HepG2 (cell line): ENCODE results near the gene ZFYVE21. TPM values are rescaled to one million over a fixed set of nuclear protein-coding genes. Genes with fewer than 3 reads are reported as not detected.

Experiments used
- ASH2L ChIP-seq: fragments of 300-600, 200-600 bp; sonication (generic); IDR thresholded peaks from 2 replicates; pipeline ENCODE4 v1.7.0; 2017; ENCODE audit warnings: low read depth, mild to moderate bottlenecking, moderate library complexity, mixed read lengths, low read length; ENCODE audit not compliant: insufficient read length
- ATF7-NPFF ChIP-seq: sonication (generic); formaldehyde crosslinking; IDR thresholded peaks from 2 replicates; pipeline ENCODE4 v1.8.1; 2023; ENCODE audit warnings: mild to moderate bottlenecking, low read depth, missing genetic modification reagents, moderate library complexity
- CHD2 ChIP-seq: IDR thresholded peaks from 2 replicates; pipeline ENCODE4 v1.6.1; 2011; ENCODE audit warnings: low read depth, low read length, improper control_type of control experiment
- EHMT2 ChIP-seq: fragments of 200-600 bp; sonication (generic); IDR thresholded peaks from 2 replicates; pipeline ENCODE4 v1.7.0; 2017; ENCODE audit warnings: antibody characterized with exemption, low read depth, low read length, borderline replicate concordance
- ERF ChIP-seq: IDR thresholded peaks from 2 replicates; pipeline ENCODE4 v1.6.1; 2018; ENCODE audit warnings: missing biosample characterization, missing genetic modification reagents
- FOXK2 ChIP-seq: fragments of 450-650 bp; IDR thresholded peaks from 2 replicates; pipeline ENCODE4 v1.6.1; 2016
- KLF15 ChIP-seq: sonication (generic); formaldehyde crosslinking; IDR thresholded peaks from 2 replicates; pipeline ENCODE4 v1.8.1; 2023; ENCODE audit warnings: borderline replicate concordance, mild to moderate bottlenecking, inconsistent platforms, missing genetic modification reagents, mixed read lengths
- KMT2B ChIP-seq: IDR thresholded peaks from 2 replicates; pipeline ENCODE4 v1.6.1; 2016; ENCODE audit warnings: missing genetic modification reagents, missing compliant biosample characterization
- MAFF ChIP-seq: IDR thresholded peaks from 2 replicates; pipeline ENCODE4 v1.6.1; 2011; ENCODE audit warnings: low read depth, low read length, improper control_type of control experiment
- MEF2D ChIP-seq: sonication (generic); formaldehyde crosslinking; IDR thresholded peaks from 2 replicates; pipeline ENCODE4 v1.5.1; 2020; ENCODE audit warnings: mild to moderate bottlenecking, missing genetic modification reagents
- NPAS2 ChIP-seq: sonication (generic); formaldehyde crosslinking; IDR thresholded peaks from 2 replicates; pipeline ENCODE4 v1.8.0; 2022; ENCODE audit warnings: mild to moderate bottlenecking, missing genetic modification reagents, borderline replicate concordance
- SALL1 ChIP-seq: sonication (generic); formaldehyde crosslinking; IDR thresholded peaks from 2 replicates; pipeline ENCODE4 v1.8.0; 2022; ENCODE audit warnings: mild to moderate bottlenecking, missing genetic modification reagents
- SNAPC2 ChIP-seq: sonication (generic); formaldehyde crosslinking; IDR thresholded peaks from 2 replicates; pipeline ENCODE4 v1.8.1; 2022; ENCODE audit warnings: mild to moderate bottlenecking, missing genetic modification reagents
- SRSF1 ChIP-seq: fragments of 200-400 bp; formaldehyde crosslinking; optimal IDR thresholded peaks from 2 replicates; pipeline ENCODE3; 2017; ENCODE audit warnings: mild to moderate bottlenecking, low read depth, low read length, moderate library complexity
- TAF15 ChIP-seq: fragments of 200-400 bp; formaldehyde crosslinking; IDR thresholded peaks from one replicate; pipeline ENCODE4 v1.6.1; 2018; ENCODE audit warnings: mild to moderate bottlenecking, low read depth, low read length; ENCODE audit not compliant: poor library complexity, severe bottlenecking
- ZBTB3 ChIP-seq: sonication (generic); formaldehyde crosslinking; IDR thresholded peaks from 2 replicates; pipeline ENCODE4 v1.4.0; 2020; ENCODE audit warnings: low read depth, mild to moderate bottlenecking, moderate library complexity, missing genetic modification reagents, borderline replicate concordance
- ZNF17 ChIP-seq: sonication (generic); formaldehyde crosslinking; IDR thresholded peaks from 2 replicates; pipeline ENCODE4 v1.5.0; 2020; ENCODE audit warnings: mild to moderate bottlenecking, missing genetic modification reagents
- ZNF674 ChIP-seq: sonication (generic); formaldehyde crosslinking; IDR thresholded peaks from 2 replicates; pipeline ENCODE4 v1.5.0; 2020; ENCODE audit warnings: low read depth, mild to moderate bottlenecking, missing genetic modification reagents
- ZNF775 ChIP-seq: sonication (generic); formaldehyde crosslinking; IDR thresholded peaks from 2 replicates; pipeline ENCODE4 v1.4.0; 2020; ENCODE audit warnings: missing genetic modification reagents, mild to moderate bottlenecking, moderate library complexity, borderline replicate concordance
- polyA plus RNA-seq, 8 experiments: library from polyadenylated mRNA; depleted of rRNA in 3 of 8; stranded (reverse) in 7 of 8; unstranded in 1 of 8; fragments of >200 nt; fragmentation: Illumina TruSeq in 4 of 8; extraction: Trizol in 4 of 8; gene quantifications; 2 replicates each; pipeline versions ENCODE4 v1.2.1 to v1.2.3, GENCODE V29; 2011 to 2016; ENCODE audit warnings: low read depth in 4 of 8, missing spikeins in 1 of 8, mixed read lengths in 1 of 8; ENCODE audit not compliant: insufficient read depth in 1 of 8
- total RNA-seq, 5 experiments: library from RNA; depleted of rRNA; stranded (reverse); fragments of >200 nt; fragmentation: Illumina TruSeq; extraction: Trizol; gene quantifications; 2 replicates each; pipeline ENCODE4 v1.2.3, GENCODE V29; 2016; ENCODE audit warnings: low read depth in 1 of 5
- TF ChIP-seq, protein P1 (sequence below): sonication (generic); IDR thresholded peaks from 2 replicates; pipeline ENCODE4 v1.6.1; 2016; ENCODE audit warnings: low read depth, borderline replicate concordance
- TF ChIP-seq, protein P2 (sequence below): sonication (generic); formaldehyde crosslinking; IDR thresholded peaks from 2 replicates; pipeline ENCODE4 v1.4.0; 2020; ENCODE audit warnings: mild to moderate bottlenecking, missing genetic modification reagents, borderline replicate concordance
- TF ChIP-seq, protein P3 (sequence below): sonication (generic); formaldehyde crosslinking; IDR thresholded peaks from 2 replicates; pipeline ENCODE4 v1.4.0; 2020; ENCODE audit warnings: missing genetic modification reagents

The ZFYVE21 gene
- total and polyA plus RNA-seq, 2 of the 13 experiments (the other 11 are each of a cell fraction or from before 2014, with no cell fraction given) = 34.3 to 34.4 TPM

DNA sequence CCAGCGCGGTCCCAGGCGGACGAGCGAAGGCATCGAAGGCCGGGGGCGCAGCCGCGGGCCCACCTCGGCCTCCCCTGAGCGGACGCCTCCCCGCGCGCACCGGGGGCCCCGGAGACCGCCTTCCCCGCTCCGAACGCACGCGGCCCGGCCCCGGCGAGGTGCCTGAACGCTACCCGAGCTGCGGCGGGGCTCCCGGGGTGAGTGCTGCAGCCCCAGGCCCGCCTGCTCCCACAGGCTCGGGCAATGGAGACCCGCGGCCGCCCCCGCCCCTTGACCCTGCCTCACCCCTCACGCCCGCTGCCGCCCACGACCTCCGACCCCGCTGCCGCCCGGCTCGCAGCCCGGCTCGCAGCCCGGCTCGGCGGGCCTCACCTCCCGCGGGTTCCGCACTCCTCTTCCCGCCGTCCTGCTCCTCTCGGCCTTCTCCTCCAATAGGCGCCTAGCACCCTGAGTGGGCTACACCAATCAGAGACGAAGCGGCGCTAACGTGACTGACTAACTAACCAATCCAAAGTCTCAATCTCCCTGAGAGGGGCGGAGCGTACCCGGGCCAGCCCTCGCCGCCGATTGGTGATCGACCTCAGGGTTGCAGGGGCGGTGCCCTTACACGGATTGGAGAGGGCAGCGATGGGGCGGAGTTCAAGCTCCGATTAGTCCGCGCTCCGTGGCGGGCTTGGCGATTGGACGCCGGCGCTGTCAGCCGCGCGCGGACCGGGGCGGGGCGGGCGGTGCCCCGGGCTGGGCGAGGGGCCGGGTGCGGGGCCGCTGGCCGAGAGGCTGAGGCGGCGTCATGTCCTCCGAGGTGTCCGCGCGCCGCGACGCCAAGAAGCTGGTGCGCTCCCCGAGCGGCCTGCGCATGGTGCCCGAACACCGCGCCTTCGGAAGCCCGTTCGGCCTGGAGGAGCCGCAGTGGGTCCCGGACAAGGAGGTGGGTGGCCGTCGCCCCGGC lies at the start of gene ZFYVE21, which contains the start of gene XRCC3 (continued):
- TF ChIP-seq, protein P1, sequence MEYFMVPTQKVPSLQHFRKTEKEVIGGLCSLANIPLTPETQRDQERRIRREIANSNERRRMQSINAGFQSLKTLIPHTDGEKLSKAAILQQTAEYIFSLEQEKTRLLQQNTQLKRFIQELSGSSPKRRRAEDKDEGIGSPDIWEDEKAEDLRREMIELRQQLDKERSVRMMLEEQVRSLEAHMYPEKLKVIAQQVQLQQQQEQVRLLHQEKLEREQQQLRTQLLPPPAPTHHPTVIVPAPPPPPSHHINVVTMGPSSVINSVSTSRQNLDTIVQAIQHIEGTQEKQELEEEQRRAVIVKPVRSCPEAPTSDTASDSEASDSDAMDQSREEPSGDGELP = no peak; the same call in 1 of the 2 replicates
- TF ChIP-seq ZNF674 (CRISPR knock-in tag) (no peak), KLF15 (CRISPR knock-in tag) (no peak), MAFF (no peak), ZNF17 (CRISPR knock-in tag) (no peak), MEF2D (CRISPR knock-in tag) (no peak), SNAPC2 (CRISPR knock-in tag) (peak; percentile 49; the same call in 1 of the 2 replicates), ZNF775 (no peak), SRSF1 (peak; percentile 58), ASH2L (peak; percentile 68), TAF15 (no peak), SALL1 (CRISPR knock-in tag) (peak; percentile 56), ZBTB3 (CRISPR knock-in tag) (no peak), CHD2 (peak; percentile 63; the same call in 1 of the 2 replicates), NPAS2 (CRISPR knock-in tag) (no peak), KMT2B (0 out of 2 replicates have a peak, but pooled peaks have one; percentile 62), EHMT2 (no peak), FOXK2 (no peak), ERF (CRISPR knock-in tag) (peak; percentile 33; the same call in 1 of the 2 replicates), ATF7-NPFF (peak; percentile 70; the same call in 1 of the 2 replicates)
- TF ChIP-seq, protein P2, sequence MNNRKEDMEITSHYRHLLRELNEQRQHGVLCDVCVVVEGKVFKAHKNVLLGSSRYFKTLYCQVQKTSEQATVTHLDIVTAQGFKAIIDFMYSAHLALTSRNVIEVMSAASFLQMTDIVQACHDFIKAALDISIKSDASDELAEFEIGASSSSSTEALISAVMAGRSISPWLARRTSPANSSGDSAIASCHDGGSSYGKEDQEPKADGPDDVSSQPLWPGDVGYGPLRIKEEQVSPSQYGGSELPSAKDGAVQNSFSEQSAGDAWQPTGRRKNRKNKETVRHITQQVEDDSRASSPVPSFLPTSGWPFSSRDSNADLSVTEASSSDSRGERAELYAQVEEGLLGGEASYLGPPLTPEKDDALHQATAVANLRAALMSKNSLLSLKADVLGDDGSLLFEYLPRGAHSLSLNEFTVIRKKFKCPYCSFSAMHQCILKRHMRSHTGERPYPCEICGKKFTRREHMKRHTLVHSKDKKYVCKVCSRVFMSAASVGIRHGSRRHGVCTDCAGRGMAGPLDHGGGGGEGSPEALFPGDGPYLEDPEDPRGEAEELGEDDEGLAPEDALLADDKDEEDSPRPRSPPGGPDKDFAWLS = no peak
- TF ChIP-seq, protein P3, sequence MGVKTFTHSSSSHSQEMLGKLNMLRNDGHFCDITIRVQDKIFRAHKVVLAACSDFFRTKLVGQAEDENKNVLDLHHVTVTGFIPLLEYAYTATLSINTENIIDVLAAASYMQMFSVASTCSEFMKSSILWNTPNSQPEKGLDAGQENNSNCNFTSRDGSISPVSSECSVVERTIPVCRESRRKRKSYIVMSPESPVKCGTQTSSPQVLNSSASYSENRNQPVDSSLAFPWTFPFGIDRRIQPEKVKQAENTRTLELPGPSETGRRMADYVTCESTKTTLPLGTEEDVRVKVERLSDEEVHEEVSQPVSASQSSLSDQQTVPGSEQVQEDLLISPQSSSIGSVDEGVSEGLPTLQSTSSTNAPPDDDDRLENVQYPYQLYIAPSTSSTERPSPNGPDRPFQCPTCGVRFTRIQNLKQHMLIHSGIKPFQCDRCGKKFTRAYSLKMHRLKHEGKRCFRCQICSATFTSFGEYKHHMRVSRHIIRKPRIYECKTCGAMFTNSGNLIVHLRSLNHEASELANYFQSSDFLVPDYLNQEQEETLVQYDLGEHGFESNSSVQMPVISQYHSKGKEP (CRISPR knock-in tag) = no peak
